HG02938 (cell line): ENCODE results near the gene TFCP2L1.

ENCODE experiments used
- ATAC-seq: cut with Tn5 transposase; IDR thresholded peaks from one replicate; pipeline ENCODE4 v1.9.1; 2021; ENCODE audit warnings: mild to moderate bottlenecking, moderate library complexity; ENCODE audit not compliant: unreplicated experiment

Gene TFCP2L1

GRCh38 chr2:121179467-121179866, 105.5 kb downstream of the TFCP2L1 start:
- ATAC-seq, result no peak

- no peak for ATAC-seq
Observed at GRCh38 chr2:121178730-121179129, 106.3 kb downstream of the TFCP2L1 start.

- ATAC-seq, result no peak
Observed at GRCh38 chr2:121177896-121178295, 107.1 kb downstream of the TFCP2L1 start.

- ATAC-seq, result no peak
Observed at GRCh38 chr2:121175326-121175725, 109.7 kb downstream of the TFCP2L1 start.

- no peak for ATAC-seq
Observed at GRCh38 chr2:121173806-121174205, 111.2 kb downstream of the TFCP2L1 start.

- ATAC-seq, result no peak
Observed at GRCh38 chr2:121173112-121173511, 111.9 kb downstream of the TFCP2L1 start.

GRCh38 chr2:121172456-121172855, 112.5 kb downstream of the TFCP2L1 start:
- no peak for ATAC-seq

- no peak for ATAC-seq
Observed at GRCh38 chr2:121171625-121172119, 113.3 kb downstream of the TFCP2L1 start.

- ATAC-seq, result no peak
Observed at GRCh38 chr2:121170577-121170976, 114.4 kb downstream of the TFCP2L1 start.

GRCh38 chr2:121167411-121167810, 117.6 kb downstream of the TFCP2L1 start:
- no peak for ATAC-seq
